Neural progenitor cell (in vitro differentiated cells): ENCODE measurements around the gene NFS1. TPM values are rescaled to one million over a fixed set of nuclear protein-coding genes. Genes with fewer than 3 reads are reported as not detected.
"Not testable (repeated sequence)": the region's sequence is repeated elsewhere in the genome, so short reads cannot be mapped to it uniquely, and the experiment has no call there.

Experiments used
- DNase-seq: peaks from one replicate; pipeline ENCODE4 v3.0.0-alpha.2; 2016; ENCODE audit warnings: low spot score
- H2AFZ ChIP-seq: fragments of 200-600 bp; sonication (generic); replicated peaks from 2 replicates; pipeline ENCODE4 v1.6.1; 2016; ENCODE audit warnings: antibody characterized with exemption
- H3F3A ChIP-seq: fragments of 200-600 bp; sonication (generic); 2 replicates; pipeline ENCODE4 v1.6.1; 2016; ENCODE audit warnings: antibody characterized with exemption, low read depth
- H3K27ac ChIP-seq: fragments of 200-600 bp; sonication (generic); 2 replicates; pipeline ENCODE4 v1.5.1; 2016; ENCODE audit warnings: mild to moderate bottlenecking
- H3K27me3 ChIP-seq: fragments of 200-600 bp; sonication (generic); 2 replicates; pipeline ENCODE4 v1.6.1; 2016; ENCODE audit warnings: mild to moderate bottlenecking, moderate library complexity
- H3K36me3 ChIP-seq: fragments of 200-600 bp; sonication (generic); 2 replicates; pipeline ENCODE4 v1.5.1; 2016
- H3K4me1 ChIP-seq: fragments of 200-600 bp; sonication (generic); 2 replicates; pipeline ENCODE4 v1.6.1; 2016; ENCODE audit warnings: mixed run types
- H3K4me2 ChIP-seq: fragments of 200-600 bp; sonication (generic); 2 replicates; pipeline ENCODE4 v1.6.1; 2016
- H3K4me3 ChIP-seq: fragments of 200-600 bp; sonication (generic); 2 replicates; pipeline ENCODE4 v1.5.1; 2016
- H3K79me2 ChIP-seq: fragments of 200-600 bp; sonication (generic); 2 replicates; pipeline ENCODE4 v1.6.1; 2016; ENCODE audit warnings: low read depth
- H3K9ac ChIP-seq: fragments of 200-600 bp; sonication (generic); 2 replicates; pipeline ENCODE4 v1.6.1; 2016
- H3K9me3 ChIP-seq: fragments of 200-600 bp; sonication (generic); 2 replicates; pipeline ENCODE4 v1.5.1; 2016; ENCODE audit warnings: low read depth
- H4K20me1 ChIP-seq: fragments of 200-600 bp; sonication (generic); 2 replicates; pipeline ENCODE4 v1.6.1; 2016; ENCODE audit warnings: low read depth
- H3K27ac Mint-ChIP-seq: 3 replicates; pipeline ENCODE4 v1.8.0; 2021; ENCODE audit warnings: mixed read lengths
- H3K27me3 Mint-ChIP-seq: 2 replicates; pipeline ENCODE4 v1.8.0; 2022; ENCODE audit warnings: low read depth, mild to moderate bottlenecking, inconsistent platforms, moderate library complexity, mixed read lengths; ENCODE audit not compliant: insufficient read depth
- H3K36me3 Mint-ChIP-seq: 3 replicates; pipeline ENCODE4 v1.8.0; 2021; ENCODE audit warnings: mixed read lengths
- H3K4me1 Mint-ChIP-seq: 3 replicates; pipeline ENCODE4 v1.8.0; 2021; ENCODE audit warnings: mixed read lengths
- H3K4me3 Mint-ChIP-seq: 3 replicates; pipeline ENCODE4 v1.8.0; 2021; ENCODE audit warnings: mild to moderate bottlenecking, moderate library complexity, mixed read lengths
- H3K9me3 Mint-ChIP-seq: 3 replicates; pipeline ENCODE4 v1.8.0; 2020; ENCODE audit warnings: mixed read lengths
- EZH2 ChIP-seq: fragments of 200-600 bp; sonication (generic); IDR thresholded peaks from 2 replicates; pipeline ENCODE4 v1.6.1; 2017; ENCODE audit warnings: antibody characterized with exemption, mild to moderate bottlenecking, moderate library complexity
- EZH2phosphoT487 ChIP-seq: fragments of 200-600 bp; sonication (generic); IDR thresholded peaks from 2 replicates; pipeline ENCODE4 v1.6.1; 2017; ENCODE audit warnings: antibody characterized with exemption
- total RNA-seq: library from RNA; depleted of rRNA; stranded (reverse); fragments of >200 nt; gene quantifications from 2 replicates; pipeline ENCODE4 v1.2.3, GENCODE V29; 2015; ENCODE audit warnings: low replicate concordance
- TF ChIP-seq, protein P1 (sequence below): fragments of 200-600 bp; sonication (generic); IDR thresholded peaks from 2 replicates; pipeline ENCODE4 v1.5.1; 2017; ENCODE audit warnings: antibody characterized with exemption, mild to moderate bottlenecking

Gene NFS1
- 21.7 and 29.3 TPM in 2 replicates for total RNA-seq

- H3K4me3 Mint-ChIP-seq, result peak within 1 kb of the TSS; percentile 92
- H3K9me3 Mint-ChIP-seq, result no peaks in the 10 kb centered on the region
- H2AFZ ChIP-seq, result peak within 1 kb of the TSS; percentile 74
- no peaks in the 10 kb centered on the region for H3K27me3 ChIP-seq
- peak within 1 kb of the TSS; percentile 96 for H3K4me2 ChIP-seq
- peak within 1 kb of the TSS; percentile 91 for H3K9ac ChIP-seq
- H3K27ac Mint-ChIP-seq, result peak within 1 kb of the TSS; percentile 90
- peaks cover 19% of the 10 kb centered on the region for H3K79me2 ChIP-seq
- H3K4me1 Mint-ChIP-seq, result peaks cover 21% of the 10 kb centered on the region
- no peak for TF ChIP-seq EZH2phosphoT487
- TF ChIP-seq, protein P1, sequence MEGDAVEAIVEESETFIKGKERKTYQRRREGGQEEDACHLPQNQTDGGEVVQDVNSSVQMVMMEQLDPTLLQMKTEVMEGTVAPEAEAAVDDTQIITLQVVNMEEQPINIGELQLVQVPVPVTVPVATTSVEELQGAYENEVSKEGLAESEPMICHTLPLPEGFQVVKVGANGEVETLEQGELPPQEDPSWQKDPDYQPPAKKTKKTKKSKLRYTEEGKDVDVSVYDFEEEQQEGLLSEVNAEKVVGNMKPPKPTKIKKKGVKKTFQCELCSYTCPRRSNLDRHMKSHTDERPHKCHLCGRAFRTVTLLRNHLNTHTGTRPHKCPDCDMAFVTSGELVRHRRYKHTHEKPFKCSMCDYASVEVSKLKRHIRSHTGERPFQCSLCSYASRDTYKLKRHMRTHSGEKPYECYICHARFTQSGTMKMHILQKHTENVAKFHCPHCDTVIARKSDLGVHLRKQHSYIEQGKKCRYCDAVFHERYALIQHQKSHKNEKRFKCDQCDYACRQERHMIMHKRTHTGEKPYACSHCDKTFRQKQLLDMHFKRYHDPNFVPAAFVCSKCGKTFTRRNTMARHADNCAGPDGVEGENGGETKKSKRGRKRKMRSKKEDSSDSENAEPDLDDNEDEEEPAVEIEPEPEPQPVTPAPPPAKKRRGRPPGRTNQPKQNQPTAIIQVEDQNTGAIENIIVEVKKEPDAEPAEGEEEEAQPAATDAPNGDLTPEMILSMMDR, result peak; percentile 42
- peak within 1 kb of the TSS; percentile 89 for H3K4me3 ChIP-seq
- H3F3A ChIP-seq, result peaks cover 67% of the 10 kb centered on the region
- peaks cover 22% of the 10 kb centered on the region for H4K20me1 ChIP-seq
- H3K27me3 Mint-ChIP-seq, result peaks cover 6% of the 10 kb centered on the region
- peak within 1 kb of the TSS; percentile 73 for H3K27ac ChIP-seq
- no peaks in the 10 kb centered on the region for H3K9me3 ChIP-seq
- peaks cover 12% of the 10 kb centered on the region for H3K4me1 ChIP-seq
- H3K36me3 Mint-ChIP-seq, result peaks cover 14% of the 10 kb centered on the region
- H3K36me3 ChIP-seq, result peaks cover 11% of the 10 kb centered on the region
- DNase-seq, result peak; percentile 95
These were observed at the start of gene NFS1, which contains the start of gene ROMO1 for GRCh38 chr20:35699127-35699956. TSS of gene NFS1 (minus strand) at chr20:35699352. CDS start at chr20:35699288, 64 bp downstream. TSS of gene ROMO1 (plus strand) at chr20:35699405. CDS start at chr20:35699633, 228 bp downstream.

- not testable (repeated sequence) for DNase-seq, H3K4me3 ChIP-seq, H3K4me3 Mint-ChIP-seq, H3K9ac ChIP-seq, H3K27ac Mint-ChIP-seq, H3K27ac ChIP-seq, H3K27me3 ChIP-seq, H3K4me2 ChIP-seq, H3K9me3 Mint-ChIP-seq, H2AFZ ChIP-seq, H3K27me3 Mint-ChIP-seq, H3K9me3 ChIP-seq
- peaks cover 13% of the 10 kb centered on the region for H3K36me3 Mint-ChIP-seq
- peaks cover 20% of the 10 kb centered on the region for H4K20me1 ChIP-seq
- H3K36me3 ChIP-seq, result peaks cover 13% of the 10 kb centered on the region
- peaks cover 20% of the 10 kb centered on the region for H3K4me1 Mint-ChIP-seq
- peaks cover 32% of the 10 kb centered on the region for H3K79me2 ChIP-seq
- H3F3A ChIP-seq, result peaks cover 21% of the 10 kb centered on the region
- peaks cover 18% of the 10 kb centered on the region for H3K4me1 ChIP-seq
These were observed 45.3 kb upstream of the NFS1 start for GRCh38 chr20:35744492-35744841.

DNA sequence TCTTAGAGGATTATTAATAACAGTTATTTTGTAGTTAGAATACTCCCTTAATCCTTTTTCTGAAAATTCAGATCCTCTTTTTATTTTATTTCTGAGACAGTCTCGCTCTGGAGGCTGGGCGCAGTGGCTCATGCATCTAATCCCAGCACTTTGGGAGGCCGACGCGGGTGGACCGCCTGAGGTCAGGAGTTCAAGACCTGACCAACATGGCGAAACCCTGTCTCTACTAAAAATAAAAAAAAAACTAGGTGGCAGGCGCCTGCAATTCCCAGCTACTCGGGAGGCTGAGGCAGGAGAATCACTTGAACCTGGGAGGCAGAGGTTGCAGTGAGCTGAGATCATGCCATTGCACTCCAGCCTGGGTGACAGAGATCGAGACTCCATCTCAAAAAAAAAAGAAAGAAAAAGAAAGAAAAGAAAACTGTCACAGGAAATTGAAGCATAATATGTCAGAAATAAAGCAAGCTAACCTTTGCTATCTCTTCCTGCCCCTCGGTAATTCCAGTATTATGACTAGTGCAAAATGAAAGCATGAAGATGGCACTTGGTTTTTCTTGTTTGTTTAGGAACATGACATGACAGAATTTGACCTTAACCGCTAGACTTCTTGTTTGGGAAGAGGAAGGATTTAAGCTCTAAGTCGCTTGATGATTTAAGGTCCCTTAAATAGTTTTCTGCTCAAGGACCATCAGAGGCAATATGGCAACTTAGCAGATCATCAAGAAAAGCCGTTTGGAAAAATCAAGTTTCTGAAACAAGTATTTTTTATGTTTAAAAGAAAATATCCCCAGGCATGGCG is 44.7 kb upstream of the NFS1 start:
- Histone ChIP-seq H3F3A (peaks cover 22% of the 10 kb centered on the region), H3K4me2 (no peak overlapping the region), H3K9me3 (no peaks in the 10 kb centered on the region), H4K20me1 (peaks cover 26% of the 10 kb centered on the region), H3K4me3 (peak overlapping the region; percentile 79), H3K27me3 (no peaks in the 10 kb centered on the region), H3K36me3 (peaks cover 17% of the 10 kb centered on the region), H3K27ac (no peak overlapping the region), H2AFZ (no peak overlapping the region), H3K9ac (peak overlapping the region; percentile 88), H3K79me2 (peaks cover 38% of the 10 kb centered on the region), H3K4me1 (peaks cover 21% of the 10 kb centered on the region)
- peak overlapping the region; percentile 69 for H3K27ac Mint-ChIP-seq
- TF ChIP-seq EZH2phosphoT487, result no peak
- TF ChIP-seq EZH2, result no peak
- TF ChIP-seq, protein P1, result no peak
- H3K4me3 Mint-ChIP-seq, result peak overlapping the region; percentile 95
- H3K36me3 Mint-ChIP-seq, result peaks cover 16% of the 10 kb centered on the region
- no peak for DNase-seq
- peaks cover 5% of the 10 kb centered on the region for H3K27me3 Mint-ChIP-seq
- peaks cover 24% of the 10 kb centered on the region for H3K4me1 Mint-ChIP-seq
- no peaks in the 10 kb centered on the region for H3K9me3 Mint-ChIP-seq
